SHP77 treated with DMSO at 0.1 percent for 48 hours (cell line): ENCODE measurements around the gene KIDINS220.
A peak's percentile ranks its signal among the peaks of the same experiment; 100 is the strongest.

Experiments used
- DNase-seq: peaks from one replicate; lab custom pipeline; 2025; lab: John Stamatoyannopoulos, UW

The KIDINS220 gene

GRCh38 chr2:8851811-8852560, 14.6 kb upstream of the KIDINS220 start:
- DNase-seq = no peak

- no peak for DNase-seq
These were observed 13.6 kb upstream of the KIDINS220 start for GRCh38 chr2:8850845-8851487.

- DNase-seq = no peak
These were observed 11.9 kb upstream of the KIDINS220 start for GRCh38 chr2:8849327-8849726.

- DNase-seq = no peak
These were observed 11.1 kb upstream of the KIDINS220 start for GRCh38 chr2:8848328-8849100.

- no peak for DNase-seq
These were observed 10.0 kb upstream of the KIDINS220 start for GRCh38 chr2:8847400-8847799.

- DNase-seq = no peak
These were observed 4.5 kb upstream of the KIDINS220 start for GRCh38 chr2:8841932-8842331.

- DNase-seq = peak; percentile 7
These were observed 3.2 kb upstream of the KIDINS220 start for GRCh38 chr2:8840475-8841091.

GRCh38 chr2:8839189-8839965, 2.0 kb upstream of the KIDINS220 start:
- no peak for DNase-seq

- DNase-seq = no peak
These were observed 355 bp upstream of the KIDINS220 start for GRCh38 chr2:8837795-8838140.

- DNase-seq = no peak
These were observed 2.1 kb downstream of the KIDINS220 start for GRCh38 chr2:8835279-8835678.

- DNase-seq = no peak
These were observed 3.6 kb downstream of the KIDINS220 start for GRCh38 chr2:8833853-8834252.

GRCh38 chr2:8831516-8831915, 5.9 kb downstream of the KIDINS220 start:
- DNase-seq = no peak

GRCh38 chr2:8827729-8828128, 9.7 kb downstream of the KIDINS220 start:
- no peak for DNase-seq

- DNase-seq = no peak
These were observed 15.2 kb downstream of the KIDINS220 start for GRCh38 chr2:8822218-8822617.

GRCh38 chr2:8821276-8822217, 15.9 kb downstream of the KIDINS220 start:
- no peak for DNase-seq

GRCh38 chr2:8819948-8820347, 17.5 kb downstream of the KIDINS220 start:
- DNase-seq = no peak

GRCh38 chr2:8819194-8819593, 18.2 kb downstream of the KIDINS220 start:
- DNase-seq = no peak

- no peak for DNase-seq
These were observed 20.2 kb downstream of the KIDINS220 start for GRCh38 chr2:8817221-8817620.

- DNase-seq = no peak
These were observed 30.3 kb downstream of the KIDINS220 start for GRCh38 chr2:8806885-8807704.
